OCI-LY1 (cell line): Measurements from ENCODE around the gene SPDYE18.
"Not testable (repeated sequence)": the region's sequence is repeated elsewhere in the genome, so short reads cannot be mapped to it uniquely, and the experiment has no call there.

Source experiments
- H2AFZ ChIP-seq: fragments of 200-600 bp; sonication (generic), shearing (Covaris generic); 2 replicates; pipeline ENCODE4 v1.6.0; 2014; ENCODE audit warnings: antibody characterized with exemption, mild to moderate bottlenecking, low read length
- H3F3A ChIP-seq: fragments of 200-600 bp; sonication (generic), shearing (Covaris generic); 2 replicates; pipeline ENCODE4 v1.6.0; 2014; ENCODE audit warnings: mild to moderate bottlenecking, antibody characterized with exemption, low read length, moderate library complexity; ENCODE audit not compliant: insufficient read depth
- H3K27ac ChIP-seq: fragments of 200-600 bp; sonication (generic); 2 replicates; pipeline ENCODE4 v1.5.1; 2014; ENCODE audit warnings: low read length, mixed run types, mild to moderate bottlenecking, low read depth; ENCODE audit not compliant: poor library complexity, severe bottlenecking
- H3K27me3 ChIP-seq: fragments of 200-600 bp; sonication (generic); 2 replicates; pipeline ENCODE4 v1.6.0; 2014; ENCODE audit warnings: antibody characterized with exemption, mild to moderate bottlenecking, low read length, moderate library complexity; ENCODE audit not compliant: insufficient read depth
- H3K36me3 ChIP-seq: fragments of 200-600 bp; sonication (generic); 2 replicates; pipeline ENCODE4 v1.6.1; 2014; ENCODE audit warnings: mild to moderate bottlenecking, antibody characterized with exemption, low read length, moderate library complexity, mixed read lengths; ENCODE audit not compliant: insufficient read depth
- H3K4me1 ChIP-seq: fragments of 200-600 bp; sonication (generic); 2 replicates; pipeline ENCODE4 v1.5.1; 2014; ENCODE audit warnings: mild to moderate bottlenecking, low read length, moderate library complexity; ENCODE audit not compliant: insufficient read depth, severe bottlenecking
- H3K4me2 ChIP-seq: fragments of 200-600 bp; sonication (generic), shearing (Covaris generic); 2 replicates; pipeline ENCODE4 v1.6.1; 2014; ENCODE audit warnings: low read length
- H3K4me3 ChIP-seq: fragments of 200-600 bp; sonication (generic); 2 replicates; pipeline ENCODE4 v1.5.1; 2014; ENCODE audit warnings: low read length, low read depth, mild to moderate bottlenecking, mixed read lengths; ENCODE audit not compliant: poor library complexity, severe bottlenecking
- H3K79me2 ChIP-seq: fragments of 200-600 bp; shearing (Covaris generic); 2 replicates; pipeline ENCODE4 v1.6.1; 2016; ENCODE audit warnings: mixed run types, low read length, mixed read lengths; ENCODE audit not compliant: insufficient read depth
- H3K9ac ChIP-seq: fragments of 200-600 bp; sonication (generic), shearing (Covaris generic); 2 replicates; pipeline ENCODE4 v1.6.1; 2014; ENCODE audit warnings: mild to moderate bottlenecking, low read length, mixed read lengths
- H3K9me2 ChIP-seq: fragments of 200-600 bp; sonication (generic), shearing (Covaris generic); 2 replicates; pipeline ENCODE4 v1.6.1; 2014; ENCODE audit warnings: low read depth, mild to moderate bottlenecking, low read length, mixed read lengths
- H3K9me3 ChIP-seq: fragments of 200-600 bp; shearing (Covaris generic); 2 replicates; pipeline ENCODE4 v1.6.1; 2014; ENCODE audit warnings: low read length, mixed read lengths
- H4K20me1 ChIP-seq: fragments of 200-600 bp; sonication (generic), shearing (Covaris generic); 2 replicates; pipeline ENCODE4 v1.6.0; 2016; ENCODE audit warnings: mild to moderate bottlenecking, low read length; ENCODE audit not compliant: insufficient read depth

Gene SPDYE18

GRCh38 chr7:77082192-77082591 is 19.8 kb upstream of the SPDYE18 start:
- H4K20me1 ChIP-seq, H3K36me3 ChIP-seq, H3K27ac ChIP-seq, H3K79me2 ChIP-seq, H3K4me1 ChIP-seq, H3K4me2 ChIP-seq, H3K9me3 ChIP-seq, H3F3A ChIP-seq, H3K9me2 ChIP-seq, H3K27me3 ChIP-seq, H2AFZ ChIP-seq, H3K4me3 ChIP-seq, H3K9ac ChIP-seq: not testable (repeated sequence)

GRCh38 chr7:77080236-77080635 is 17.9 kb upstream of the SPDYE18 start:
- not testable (repeated sequence) for H3K36me3 ChIP-seq, H3K4me2 ChIP-seq, H3F3A ChIP-seq, H3K79me2 ChIP-seq, H3K27me3 ChIP-seq, H3K9ac ChIP-seq, H3K4me3 ChIP-seq, H2AFZ ChIP-seq, H3K27ac ChIP-seq, H3K9me2 ChIP-seq, H4K20me1 ChIP-seq, H3K4me1 ChIP-seq, H3K9me3 ChIP-seq

GRCh38 chr7:77079624-77080023 is 17.3 kb upstream of the SPDYE18 start:
- not testable (repeated sequence) for H4K20me1 ChIP-seq, H3K9me3 ChIP-seq, H3K36me3 ChIP-seq, H3K9ac ChIP-seq, H3F3A ChIP-seq, H3K4me1 ChIP-seq, H3K4me2 ChIP-seq, H2AFZ ChIP-seq, H3K27me3 ChIP-seq, H3K27ac ChIP-seq, H3K9me2 ChIP-seq, H3K4me3 ChIP-seq, H3K79me2 ChIP-seq

GRCh38 chr7:77079112-77079511 is 16.8 kb upstream of the SPDYE18 start:
- H4K20me1 ChIP-seq, H3K27me3 ChIP-seq, H3K4me2 ChIP-seq, H2AFZ ChIP-seq, H3K9ac ChIP-seq, H3K9me2 ChIP-seq, H3K79me2 ChIP-seq, H3K4me1 ChIP-seq, H3F3A ChIP-seq, H3K27ac ChIP-seq, H3K9me3 ChIP-seq, H3K36me3 ChIP-seq, H3K4me3 ChIP-seq: not testable (repeated sequence)

GRCh38 chr7:77077060-77077459 is 14.7 kb upstream of the SPDYE18 start:
- not testable (repeated sequence) for H3K4me2 ChIP-seq, H3K9me2 ChIP-seq, H2AFZ ChIP-seq, H3K9ac ChIP-seq, H4K20me1 ChIP-seq, H3K4me1 ChIP-seq, H3F3A ChIP-seq, H3K79me2 ChIP-seq, H3K27ac ChIP-seq, H3K27me3 ChIP-seq, H3K36me3 ChIP-seq, H3K4me3 ChIP-seq, H3K9me3 ChIP-seq

- H3K4me2 ChIP-seq, H3K9me3 ChIP-seq, H3K27me3 ChIP-seq: not testable (repeated sequence)
These were observed 12.5 kb upstream of the SPDYE18 start for GRCh38 chr7:77074786-77075396.

GRCh38 chr7:77071108-77071507 is 8.8 kb upstream of the SPDYE18 start:
- not testable (repeated sequence) for H3K9me3 ChIP-seq, H3F3A ChIP-seq, H3K4me3 ChIP-seq, H3K36me3 ChIP-seq, H2AFZ ChIP-seq, H3K27me3 ChIP-seq, H3K27ac ChIP-seq, H3K9ac ChIP-seq, H3K9me2 ChIP-seq, H3K79me2 ChIP-seq, H4K20me1 ChIP-seq, H3K4me1 ChIP-seq, H3K4me2 ChIP-seq

More at GRCh38 chr7:77074786-77075396, 12.5 kb upstream of the SPDYE18 start:
- not testable (repeated sequence) for H3K4me3 ChIP-seq, H3K79me2 ChIP-seq, H3K9ac ChIP-seq, H3K4me1 ChIP-seq, H3F3A ChIP-seq, H3K27ac ChIP-seq, H3K9me2 ChIP-seq, H3K36me3 ChIP-seq, H2AFZ ChIP-seq, H4K20me1 ChIP-seq

- H3K36me3 ChIP-seq, H2AFZ ChIP-seq, H3K9me2 ChIP-seq, H4K20me1 ChIP-seq, H3K4me1 ChIP-seq, H3F3A ChIP-seq, H3K27ac ChIP-seq, H3K4me3 ChIP-seq, H3K79me2 ChIP-seq, H3K9me3 ChIP-seq, H3K4me2 ChIP-seq, H3K27me3 ChIP-seq, H3K9ac ChIP-seq: not testable (repeated sequence)
These were observed 3.5 kb upstream of the SPDYE18 start for GRCh38 chr7:77065869-77066268.
